Natural killer cell treated with Interleukin-12 subunit alpha and Interleukin-12 subunit beta and Interleukin-15 and Interleukin-18, amount 100 ng/mL, for 72 hours (primary cell): Measurements from ENCODE around the gene TPK1. TPM values are rescaled to one million over a fixed set of nuclear protein-coding genes. Genes with fewer than 3 reads are reported as not detected.
A peak's percentile ranks its signal among the peaks of the same experiment; 100 is the strongest.
"Not testable (repeated sequence)": the region's sequence is repeated elsewhere in the genome, so short reads cannot be mapped to it uniquely, and the experiment has no call there.

Experiments
- ATAC-seq, 2 donors: fragments of 150-1000 bp; cut with Tn5 transposase in 1 of 2; sonication (Bioruptor Pico), chemical (Tn5 transposase) in 1 of 2; 2 replicates each; pipeline ENCODE4 v1.10.0; 2021
- DNase-seq: peaks from one replicate; pipeline ENCODE4 v3.0.0; 2022; ENCODE audit warnings: low spot score
- H3K27ac Mint-ChIP-seq, 2 donors: 1 replicate in 1 of 2; 2 replicates in 1 of 2; pipeline ENCODE4 v1.8.0; 2022; ENCODE audit warnings: mixed read lengths in 2 of 2, mild to moderate bottlenecking in 1 of 2, moderate library complexity in 1 of 2
- H3K27me3 Mint-ChIP-seq, 2 donors: 1 replicate in 1 of 2; 2 replicates in 1 of 2; pipeline ENCODE4 v1.8.0; 2022; ENCODE audit warnings: mixed read lengths in 2 of 2
- H3K36me3 Mint-ChIP-seq: one replicate; pipeline ENCODE4 v1.8.0; 2022; ENCODE audit warnings: mixed read lengths
- H3K4me1 Mint-ChIP-seq, 2 donors: 1 replicate in 1 of 2; 2 replicates in 1 of 2; pipeline ENCODE4 v1.8.0; 2022; ENCODE audit warnings: low read depth in 2 of 2, mixed read lengths in 2 of 2, mild to moderate bottlenecking in 1 of 2
- H3K4me3 Mint-ChIP-seq: one replicate; pipeline ENCODE4 v1.8.0; 2022; ENCODE audit warnings: mixed read lengths
- H3K9me3 Mint-ChIP-seq: 2 replicates; pipeline ENCODE4 v1.8.0; 2022; ENCODE audit warnings: mixed read lengths
- total RNA-seq, 2 donors: library from RNA; stranded (reverse); gene quantifications; one replicate each; pipeline ENCODE4 v1.2.3, GENCODE V29; 2022

Gene TPK1
- total RNA-seq, 2 donors from 2014 or later = 10.7 to 13.0 TPM

- Mint-ChIP-seq H3K27ac (no peak overlapping the region), H3K4me1 (no peaks in the 10 kb centered on the region), H3K9me3 (no peaks in the 10 kb centered on the region), H3K36me3 (peaks cover 4% of the 10 kb centered on the region), H3K27me3 (no peaks in the 10 kb centered on the region), H3K4me3 (no peak overlapping the region)
- ATAC-seq = no peak
- DNase-seq = no peak
Observed at GRCh38 chr7:144579687-144580086, 256.2 kb downstream of the TPK1 start.

- ATAC-seq (no peak), DNase-seq (no peak)
- no peaks in the 10 kb centered on the region for H3K4me1 Mint-ChIP-seq
- no peak overlapping the region for H3K27ac Mint-ChIP-seq
- no peak overlapping the region for H3K4me3 Mint-ChIP-seq
- no peaks in the 10 kb centered on the region for H3K27me3 Mint-ChIP-seq
- peaks cover 6% of the 10 kb centered on the region for H3K36me3 Mint-ChIP-seq
- H3K9me3 Mint-ChIP-seq = no peaks in the 10 kb centered on the region
Observed at GRCh38 chr7:144575456-144575855, 260.4 kb downstream of the TPK1 start.

- not testable (repeated sequence) for H3K36me3 Mint-ChIP-seq, H3K27me3 Mint-ChIP-seq, H3K27ac Mint-ChIP-seq, DNase-seq, H3K4me1 Mint-ChIP-seq, H3K4me3 Mint-ChIP-seq, H3K9me3 Mint-ChIP-seq, ATAC-seq
Observed at GRCh38 chr7:144574753-144575152, 261.1 kb downstream of the TPK1 start.

- Mint-ChIP-seq H3K9me3 (no peaks in the 10 kb centered on the region), H3K4me1 (no peaks in the 10 kb centered on the region), H3K27ac (no peak overlapping the region), H3K4me3 (no peak overlapping the region), H3K36me3 (no peaks in the 10 kb centered on the region), H3K27me3 (no peaks in the 10 kb centered on the region)
- DNase-seq (no peak), ATAC-seq (no peak)
Observed at GRCh38 chr7:144568233-144568632, 267.6 kb downstream of the TPK1 start.

GRCh38 chr7:144565586-144565985 is 270.3 kb downstream of the TPK1 start:
- H3K4me3 Mint-ChIP-seq = no peak overlapping the region
- H3K4me1 Mint-ChIP-seq = no peaks in the 10 kb centered on the region
- DNase-seq = no peak
- ATAC-seq = no peak
- H3K27me3 Mint-ChIP-seq = no peaks in the 10 kb centered on the region
- no peaks in the 10 kb centered on the region for H3K36me3 Mint-ChIP-seq
- H3K27ac Mint-ChIP-seq = no peak overlapping the region
- H3K9me3 Mint-ChIP-seq = no peaks in the 10 kb centered on the region

- H3K4me1 Mint-ChIP-seq = peaks cover 0 to 6% of the 10 kb centered on the region in 2 donors
- no peak overlapping the region for H3K27ac Mint-ChIP-seq
- H3K4me3 Mint-ChIP-seq = no peak overlapping the region
- ATAC-seq = no peak
- H3K36me3 Mint-ChIP-seq = no peaks in the 10 kb centered on the region
- H3K9me3 Mint-ChIP-seq = no peaks in the 10 kb centered on the region
- H3K27me3 Mint-ChIP-seq = no peaks in the 10 kb centered on the region
- DNase-seq = no peak
Observed at GRCh38 chr7:144549861-144550260, 286.0 kb downstream of the TPK1 start.

GRCh38 chr7:144548556-144548955 is 287.3 kb downstream of the TPK1 start:
- H3K27me3 Mint-ChIP-seq = no peaks in the 10 kb centered on the region
- no peak for DNase-seq
- ATAC-seq = no peak
- H3K4me3 Mint-ChIP-seq = no peak overlapping the region
- no peak overlapping the region for H3K27ac Mint-ChIP-seq
- no peaks in the 10 kb centered on the region for H3K9me3 Mint-ChIP-seq
- no peaks in the 10 kb centered on the region for H3K36me3 Mint-ChIP-seq
- H3K4me1 Mint-ChIP-seq = peaks cover 0 to 6% of the 10 kb centered on the region in 2 donors

- no peak for ATAC-seq
Observed at GRCh38 chr7:144547888-144548287, 288.0 kb downstream of the TPK1 start.

GRCh38 chr7:144546782-144547181 is 289.1 kb downstream of the TPK1 start:
- Mint-ChIP-seq H3K36me3 (no peaks in the 10 kb centered on the region), H3K27ac (no peak overlapping the region), H3K27me3 (no peaks in the 10 kb centered on the region), H3K4me1 (peaks cover 0 to 6% of the 10 kb centered on the region in 2 donors), H3K9me3 (no peaks in the 10 kb centered on the region), H3K4me3 (no peak overlapping the region)
- DNase-seq = no peak
- no peak for ATAC-seq

More at GRCh38 chr7:144547888-144548287, 288.0 kb downstream of the TPK1 start:
- Mint-ChIP-seq H3K9me3 (no peaks in the 10 kb centered on the region), H3K27me3 (no peaks in the 10 kb centered on the region), H3K4me1 (peaks cover 0 to 6% of the 10 kb centered on the region in 2 donors), H3K27ac (no peak overlapping the region), H3K36me3 (no peaks in the 10 kb centered on the region), H3K4me3 (no peak overlapping the region)
- no peak for DNase-seq

GRCh38 chr7:144545330-144545729 is 290.5 kb downstream of the TPK1 start:
- no peaks in the 10 kb centered on the region for H3K27me3 Mint-ChIP-seq
- no peak overlapping the region for H3K27ac Mint-ChIP-seq
- ATAC-seq (no peak), DNase-seq (no peak)
- no peaks in the 10 kb centered on the region for H3K9me3 Mint-ChIP-seq
- no peaks in the 10 kb centered on the region for H3K36me3 Mint-ChIP-seq
- peaks cover 0 to 6% of the 10 kb centered on the region in 2 donors for H3K4me1 Mint-ChIP-seq
- no peak overlapping the region for H3K4me3 Mint-ChIP-seq

GRCh38 chr7:144534655-144535395 is 301.0 kb downstream of the TPK1 start:
- Mint-ChIP-seq H3K4me3 (no peak overlapping the region), H3K9me3 (no peaks in the 10 kb centered on the region), H3K27me3 (no peaks in the 10 kb centered on the region), H3K27ac (no peak overlapping the region), H3K36me3 (no peaks in the 10 kb centered on the region), H3K4me1 (peaks cover 0 to 9% of the 10 kb centered on the region in 2 donors)
- no peak for ATAC-seq
- no peak for DNase-seq

GRCh38 chr7:144534196-144534595 is 301.7 kb downstream of the TPK1 start:
- no peaks in the 10 kb centered on the region for H3K36me3 Mint-ChIP-seq
- DNase-seq = no peak
- no peak overlapping the region for H3K27ac Mint-ChIP-seq
- H3K4me3 Mint-ChIP-seq = no peak overlapping the region
- no peaks in the 10 kb centered on the region for H3K27me3 Mint-ChIP-seq
- peaks cover 0 to 14% of the 10 kb centered on the region in 2 donors for H3K4me1 Mint-ChIP-seq
- no peaks in the 10 kb centered on the region for H3K9me3 Mint-ChIP-seq
- no peak for ATAC-seq

GRCh38 chr7:144531181-144531580 is 304.7 kb downstream of the TPK1 start:
- ATAC-seq = no peak
- peaks cover 0 to 16% of the 10 kb centered on the region in 2 donors for H3K4me1 Mint-ChIP-seq
- no peak overlapping the region for H3K27ac Mint-ChIP-seq
- no peak overlapping the region for H3K4me3 Mint-ChIP-seq
- DNase-seq = no peak
- no peaks in the 10 kb centered on the region for H3K27me3 Mint-ChIP-seq
- no peaks in the 10 kb centered on the region for H3K9me3 Mint-ChIP-seq
- no peaks in the 10 kb centered on the region for H3K36me3 Mint-ChIP-seq

- H3K9me3 Mint-ChIP-seq = no peaks in the 10 kb centered on the region
- peaks cover 0 to 16% of the 10 kb centered on the region in 2 donors for H3K4me1 Mint-ChIP-seq
- H3K36me3 Mint-ChIP-seq = no peaks in the 10 kb centered on the region
- H3K4me3 Mint-ChIP-seq = no peak overlapping the region
- no peak for ATAC-seq
- H3K27me3 Mint-ChIP-seq = no peaks in the 10 kb centered on the region
- no peak for DNase-seq
- H3K27ac Mint-ChIP-seq = peak overlapping the region in 1 of 2 donors; percentile 50
Observed at GRCh38 chr7:144529269-144529926, 306.5 kb downstream of the TPK1 start.
